GM18508 (cell line): Measurements from ENCODE around the gene KNTC1.
"Not testable (repeated sequence)": the region's sequence is repeated elsewhere in the genome, so short reads cannot be mapped to it uniquely, and the experiment has no call there.

Experiments used
- ATAC-seq: cut with Tn5 transposase; IDR thresholded peaks from one replicate; pipeline ENCODE4 v1.9.1; 2021; ENCODE audit warnings: moderate number of reproducible peaks; ENCODE audit not compliant: insufficient read depth, unreplicated experiment

Gene KNTC1

GRCh38 chr12:122544537-122544936, 17.5 kb downstream of the KNTC1 start:
- no peak for ATAC-seq

DNA sequence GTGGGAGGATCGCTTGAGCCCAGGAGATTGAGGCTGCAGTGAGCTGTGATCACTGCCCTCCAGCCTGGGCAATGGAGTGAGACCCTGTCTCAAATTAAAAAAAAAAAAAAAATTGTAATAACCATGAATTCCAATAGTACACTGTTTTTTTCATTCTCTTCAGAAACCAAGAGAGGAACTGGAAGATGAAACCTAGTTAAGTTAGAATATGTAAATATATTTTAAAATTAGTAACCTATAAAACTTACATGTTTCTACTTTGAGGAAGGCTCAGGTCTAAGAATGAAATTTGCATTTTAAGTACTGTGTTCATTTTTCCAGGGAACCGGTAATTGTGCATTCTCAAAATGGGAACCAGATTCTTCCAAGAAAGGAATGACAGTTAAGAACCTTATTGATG, 18.8 kb downstream of the KNTC1 start:
- ATAC-seq, result no peak

DNA sequence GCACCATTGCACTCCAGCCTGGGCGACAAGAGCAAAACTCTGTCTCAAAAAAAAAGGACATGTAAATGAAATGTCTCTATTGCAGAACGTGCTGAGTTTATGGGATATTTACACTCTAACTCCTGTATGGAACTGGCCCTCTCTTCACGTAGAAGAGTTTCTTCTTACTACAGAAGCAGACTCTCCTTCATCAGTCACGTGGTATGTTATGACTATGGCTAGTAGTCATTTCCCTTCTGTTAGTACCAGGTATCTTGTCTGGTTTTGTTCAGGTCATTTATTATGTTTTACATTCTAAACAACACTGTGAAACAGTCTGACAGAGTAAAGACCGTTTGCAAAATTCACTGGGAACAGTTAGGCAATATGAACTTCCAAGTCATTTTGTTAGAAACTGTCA, 20.3 kb downstream of the KNTC1 start:
- ATAC-seq, result no peak

- no peak for ATAC-seq
Observed at GRCh38 chr12:122558745-122559641, 31.9 kb downstream of the KNTC1 start.

GRCh38 chr12:122560138-122560537, 33.1 kb downstream of the KNTC1 start:
- ATAC-seq, result no peak

DNA sequence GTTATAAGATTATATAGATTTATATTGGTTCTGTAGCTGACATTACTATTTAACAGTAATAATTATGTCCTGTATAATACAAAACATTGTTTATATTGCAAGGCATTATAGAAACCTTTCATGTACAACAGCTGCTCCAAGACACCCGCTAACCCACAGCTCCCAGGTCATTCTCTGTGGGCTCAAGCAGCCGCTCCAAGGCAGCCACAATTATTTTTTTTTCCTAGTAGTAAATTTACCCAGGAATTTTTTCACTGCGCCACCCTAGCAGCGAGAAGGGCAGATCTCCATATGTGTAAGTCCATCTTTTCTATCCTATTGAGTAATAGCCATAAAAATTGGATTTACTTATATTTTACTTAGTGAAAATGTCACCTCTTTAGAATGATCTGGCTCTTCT, 36.3 kb downstream of the KNTC1 start:
- no peak for ATAC-seq

DNA sequence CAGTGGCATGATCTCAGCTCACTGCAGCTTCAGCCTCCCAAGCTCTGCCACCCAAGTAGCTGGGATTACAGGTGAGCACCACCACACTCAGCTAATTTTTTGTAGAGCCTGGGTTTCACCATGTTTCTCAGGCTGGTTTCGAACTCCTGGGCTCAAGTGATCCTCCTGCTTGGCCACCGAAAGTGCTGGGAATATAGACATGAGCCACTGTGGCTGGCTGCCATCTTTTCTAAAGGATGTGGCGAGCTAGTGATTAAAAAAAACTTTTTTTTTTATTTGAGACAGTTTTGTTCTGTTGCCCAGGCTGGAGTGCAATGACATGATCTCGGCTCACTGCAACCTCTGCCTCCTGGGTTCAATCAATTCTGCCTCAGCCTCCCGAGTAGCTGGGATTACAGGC, 39.8 kb downstream of the KNTC1 start:
- not testable (repeated sequence) for ATAC-seq

DNA sequence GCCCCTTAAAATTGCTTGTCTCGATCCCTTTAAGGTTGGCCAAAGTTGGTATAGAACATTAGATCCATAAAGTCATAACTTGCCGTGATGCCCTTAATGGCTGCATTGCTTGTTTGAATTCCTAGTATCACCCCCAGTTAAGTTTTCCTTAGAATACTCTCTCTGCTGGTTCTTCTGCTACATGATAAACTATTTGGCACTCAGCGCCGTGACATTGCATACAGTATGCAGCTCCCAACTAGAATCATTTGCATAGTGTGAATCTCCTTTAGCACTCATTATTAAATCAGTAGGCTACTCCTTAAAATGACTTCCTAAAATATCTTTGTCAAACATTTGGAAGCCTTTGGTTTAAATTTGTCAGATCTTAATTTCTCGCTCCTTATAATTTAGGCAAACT, 42.2 kb downstream of the KNTC1 start:
- no peak for ATAC-seq

- not testable (repeated sequence) for ATAC-seq
Observed at GRCh38 chr12:122570006-122570405, 43.0 kb downstream of the KNTC1 start.

DNA sequence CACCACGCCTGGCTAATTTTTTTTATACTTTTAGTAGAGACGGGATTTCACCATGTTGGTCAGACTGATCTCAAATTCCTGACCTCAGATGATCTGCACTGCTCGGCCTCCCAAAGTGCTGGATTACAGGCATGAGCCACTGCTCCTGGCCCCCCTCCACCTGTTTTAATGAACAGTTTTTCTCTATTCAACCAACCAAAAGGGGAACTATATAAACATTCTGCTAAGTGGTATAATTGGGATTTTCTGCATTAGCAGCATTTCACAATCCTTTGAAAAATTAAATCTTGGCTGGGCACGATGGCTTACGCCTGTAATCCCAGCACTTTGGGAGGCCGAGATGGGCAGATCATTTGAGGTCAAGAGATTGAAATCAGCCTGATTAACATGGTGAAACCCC, 44.8 kb downstream of the KNTC1 start:
- ATAC-seq, result no peak

DNA sequence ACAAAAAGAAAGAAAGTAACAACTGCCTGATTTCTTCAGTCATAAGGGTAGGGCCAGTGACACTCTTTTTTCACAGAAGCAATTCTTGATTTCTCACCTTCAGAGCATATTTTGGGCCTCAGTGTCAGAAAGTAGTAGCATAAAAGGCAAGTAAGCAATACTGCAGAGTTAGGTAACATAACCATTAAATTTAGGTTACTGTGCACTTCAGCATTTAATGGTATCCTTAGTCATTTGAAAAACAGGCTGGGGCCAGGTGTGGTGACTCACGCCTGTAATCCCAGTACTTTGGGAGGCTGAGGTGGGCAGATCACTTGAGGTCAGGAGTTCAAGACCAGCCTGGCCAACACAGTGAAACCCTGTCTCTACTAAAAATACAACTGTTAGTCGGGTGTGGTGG, 56.2 kb downstream of the KNTC1 start:
- ATAC-seq, result not testable (repeated sequence)

DNA sequence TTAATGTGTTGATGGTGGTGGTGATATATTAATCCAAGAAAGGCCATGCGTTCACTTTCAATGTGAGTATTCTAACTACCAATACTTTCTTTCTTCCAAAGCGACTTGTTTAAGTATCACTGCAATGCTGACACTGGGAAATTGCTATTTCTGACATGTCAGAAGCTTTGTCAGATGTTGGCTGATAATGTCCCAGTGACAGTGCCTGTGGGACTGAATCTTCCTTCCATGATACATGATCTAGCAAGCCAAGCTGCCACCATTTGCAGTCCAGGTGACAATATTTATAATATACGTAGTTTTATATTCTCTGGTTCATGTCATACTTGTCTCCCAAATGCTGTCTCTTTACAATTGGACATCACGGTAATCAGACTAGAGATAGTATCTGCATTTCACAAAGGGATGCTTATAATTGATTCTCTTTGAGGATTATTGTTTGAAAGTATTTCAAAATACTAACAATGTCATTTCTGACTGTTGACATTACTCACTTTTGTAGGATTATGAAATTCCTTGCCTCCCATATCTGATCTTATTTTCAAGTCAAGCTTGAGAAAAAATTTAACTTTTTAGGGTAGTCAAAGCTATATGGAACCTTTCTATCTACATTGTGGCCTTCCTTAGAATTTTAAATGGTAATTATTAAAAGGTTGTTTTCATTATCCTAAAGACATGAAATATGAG, 57.3 kb downstream of the KNTC1 start:
- ATAC-seq, result no peak

GRCh38 chr12:122590990-122591389, 63.9 kb downstream of the KNTC1 start:
- no peak for ATAC-seq

- not testable (repeated sequence) for ATAC-seq
Observed at GRCh38 chr12:122591966-122592365, 64.9 kb downstream of the KNTC1 start.

GRCh38 chr12:122592543-122592942, 65.5 kb downstream of the KNTC1 start:
- ATAC-seq, result not testable (repeated sequence)

DNA sequence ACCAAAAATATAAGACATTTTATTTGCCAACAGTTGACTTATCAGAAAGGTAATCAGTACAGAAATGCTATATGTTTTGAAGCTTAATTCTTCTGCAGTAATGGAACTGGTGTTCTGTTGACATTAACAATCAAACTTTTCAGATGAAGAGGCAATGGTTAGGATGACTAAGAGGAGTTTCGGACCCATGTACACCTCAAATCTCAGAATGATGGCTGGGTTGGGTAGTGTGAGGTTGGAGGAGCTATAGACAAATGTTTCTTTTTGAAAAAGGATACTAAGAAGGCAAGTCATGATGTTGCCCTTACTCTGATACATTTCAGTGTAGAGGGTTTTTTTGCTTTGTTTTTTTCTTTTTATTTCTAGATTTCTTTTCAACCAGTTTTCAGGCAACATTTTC, 66.9 kb downstream of the KNTC1 start:
- no peak for ATAC-seq

DNA sequence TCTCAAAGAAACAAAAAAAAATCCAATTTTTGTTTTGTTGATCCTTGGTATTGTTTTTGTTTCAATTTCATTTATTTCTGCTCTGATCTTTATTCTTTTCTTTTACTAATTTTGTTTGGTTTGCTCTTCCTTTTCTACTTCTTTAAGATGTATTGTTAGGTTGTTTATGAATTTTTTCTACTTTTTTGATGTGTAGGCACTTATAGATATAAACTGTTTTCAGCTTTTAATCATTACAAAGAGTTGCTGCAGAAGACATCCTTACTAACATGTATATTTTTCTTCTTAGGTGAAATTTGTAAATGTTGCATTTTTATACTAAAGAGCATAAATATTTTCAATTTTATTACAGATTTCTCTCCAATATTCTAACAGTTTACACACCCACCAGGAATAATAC, 69.8 kb downstream of the KNTC1 start:
- ATAC-seq, result no peak

DNA sequence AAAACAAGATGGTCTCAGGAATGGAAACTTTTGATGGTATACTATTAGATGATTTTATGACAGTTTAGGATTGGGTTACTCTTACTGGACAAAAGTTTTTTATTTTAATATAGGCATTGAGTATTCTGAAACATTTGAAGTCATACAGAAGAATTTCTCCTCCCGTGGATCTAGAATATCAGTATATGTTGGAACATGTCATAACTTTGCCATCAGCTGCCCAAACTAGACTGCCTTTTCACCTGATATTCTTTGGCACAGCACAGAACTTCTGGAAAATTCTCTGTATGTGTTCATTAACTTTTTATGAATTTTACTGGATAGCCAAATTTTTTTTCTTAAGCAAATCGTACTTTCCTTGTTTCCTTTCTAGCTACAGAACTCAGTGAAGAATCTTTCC, 75.4 kb downstream of the KNTC1 start:
- no peak for ATAC-seq

GRCh38 chr12:122604993-122605392, 77.9 kb downstream of the KNTC1 start:
- ATAC-seq, result no peak

GRCh38 chr12:122609732-122610131, 82.7 kb downstream of the KNTC1 start:
- ATAC-seq, result no peak

GRCh38 chr12:122610207-122610606, 83.2 kb downstream of the KNTC1 start:
- ATAC-seq, result no peak

DNA sequence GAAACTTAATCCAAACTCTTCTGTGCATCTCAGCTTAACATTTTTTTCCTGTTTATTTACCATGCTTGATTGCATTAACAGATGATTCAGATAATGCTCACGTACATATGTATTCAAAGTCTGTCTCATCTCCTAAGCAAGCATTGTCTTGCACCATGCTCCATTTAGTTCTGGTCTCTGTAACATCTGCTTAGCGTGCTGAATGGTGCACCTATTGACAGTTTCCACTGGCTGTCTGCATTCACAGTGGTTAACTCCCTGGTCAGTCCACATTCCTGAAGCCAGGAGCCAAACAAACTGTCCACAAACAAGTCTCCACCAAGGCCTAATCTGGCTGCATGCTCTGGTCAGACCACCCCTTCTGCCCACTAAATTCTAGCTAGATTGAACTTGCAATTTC, 83.9 kb downstream of the KNTC1 start:
- no peak for ATAC-seq
